ENCODE data around the gene MYO1B.

Gene MYO1B

DNA sequence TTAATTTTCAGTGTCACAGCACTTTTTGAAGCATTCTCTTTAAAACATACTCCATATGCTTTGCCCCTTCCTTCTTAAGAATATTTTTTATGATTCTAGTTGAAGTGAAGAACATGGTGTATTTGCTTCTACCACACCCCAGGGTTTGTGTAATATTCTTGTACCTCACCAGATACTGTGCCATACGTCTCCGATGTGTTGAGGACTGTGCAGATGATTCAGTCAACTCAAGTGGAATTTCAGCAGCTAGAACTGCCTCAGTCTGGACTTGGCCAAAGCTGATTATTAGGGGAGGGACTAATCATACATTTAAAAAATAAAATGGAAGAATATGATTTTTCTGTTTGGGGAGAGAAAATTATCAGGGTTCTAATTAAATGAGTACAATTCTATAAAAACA lies 115.7 kb downstream of the MYO1B start:
- Histone ChIP-seq H3K36me3 (ENCODE audit: insufficient read depth, low read length) (peaks cover 42% of the 10 kb centered on the region; the same call in 1 of the 2 replicates), H3K9me3 (ENCODE audit: insufficient read depth, low read depth, low read length) (no peaks in the 10 kb centered on the region), H3K9me2 (replicated peaks; ENCODE audit: low read depth, low read length) (no peaks in the 10 kb centered on the region), H3K9ac (ENCODE audit: low read depth, low read length, poor library complexity, severe bottlenecking) (no peak overlapping the region), H4K20me1 (ENCODE audit: insufficient read depth, low read length, poor library complexity, severe bottlenecking) (no peaks in the 10 kb centered on the region), H3K79me2 (ENCODE audit: insufficient read depth, low read length) (no peaks in the 10 kb centered on the region), H3F3A (ENCODE audit: low read depth) (no peaks in the 10 kb centered on the region), H3K4me1 (ENCODE audit: insufficient read depth, low read length, poor library complexity, severe bottlenecking) (peaks cover under 1% of the 10 kb centered on the region), H3K4me3 (ENCODE audit: low read length, poor library complexity, severe bottlenecking) (no peak overlapping the region), H3K27me3 (ENCODE audit: insufficient read depth, low read length, poor library complexity, severe bottlenecking) (no peaks in the 10 kb centered on the region), H2AFZ (ENCODE audit: low read length) (no peak overlapping the region), H3K4me2 (ENCODE audit: low read depth, low read length, poor library complexity, severe bottlenecking) (no peak overlapping the region)
- no peak for TF ChIP-seq CTCF (conservative IDR thresholded peaks at IDR 0.05; ENCODE audit: low read length)
- TF ChIP-seq EZH2phosphoT487 (IDR thresholded peaks at IDR 0.05; ENCODE audit: borderline replicate concordance): no peak

GRCh38 chr2:191362841-191363240 lies 117.6 kb downstream of the MYO1B start:
- H3K4me1 ChIP-seq (ENCODE audit: insufficient read depth, low read length, poor library complexity, severe bottlenecking): no peaks in the 10 kb centered on the region
- no peak overlapping the region for H3K4me3 ChIP-seq (ENCODE audit: low read length, poor library complexity, severe bottlenecking)
- TF ChIP-seq CTCF (conservative IDR thresholded peaks at IDR 0.05; ENCODE audit: low read length) (no peak), EZH2phosphoT487 (IDR thresholded peaks at IDR 0.05; ENCODE audit: borderline replicate concordance) (no peak)
- no peaks in the 10 kb centered on the region for H3K9me2 ChIP-seq (replicated peaks; ENCODE audit: low read depth, low read length)
- H4K20me1 ChIP-seq (ENCODE audit: insufficient read depth, low read length, poor library complexity, severe bottlenecking): no peaks in the 10 kb centered on the region
- H3K9ac ChIP-seq (ENCODE audit: low read depth, low read length, poor library complexity, severe bottlenecking): no peak overlapping the region
- H3K79me2 ChIP-seq (ENCODE audit: insufficient read depth, low read length): no peaks in the 10 kb centered on the region
- peaks cover 58% of the 10 kb centered on the region; the same call in 1 of the 2 replicates for H3K36me3 ChIP-seq (ENCODE audit: insufficient read depth, low read length)
- no peak overlapping the region for H3K4me2 ChIP-seq (ENCODE audit: low read depth, low read length, poor library complexity, severe bottlenecking)
- no peak overlapping the region for H2AFZ ChIP-seq (ENCODE audit: low read length)
- H3K27me3 ChIP-seq (ENCODE audit: insufficient read depth, low read length, poor library complexity, severe bottlenecking): no peaks in the 10 kb centered on the region
- no peaks in the 10 kb centered on the region for H3F3A ChIP-seq (ENCODE audit: low read depth)
- no peaks in the 10 kb centered on the region for H3K9me3 ChIP-seq (ENCODE audit: insufficient read depth, low read depth, low read length)

GRCh38 chr2:191363267-191363666 lies 118.1 kb downstream of the MYO1B start:
- Histone ChIP-seq H3K4me3 (ENCODE audit: low read length, poor library complexity, severe bottlenecking) (no peak overlapping the region), H3K36me3 (ENCODE audit: insufficient read depth, low read length) (peaks cover 59% of the 10 kb centered on the region; the same call in 1 of the 2 replicates)
- TF ChIP-seq EZH2phosphoT487 (IDR thresholded peaks at IDR 0.05; ENCODE audit: borderline replicate concordance) (no peak), CTCF (conservative IDR thresholded peaks at IDR 0.05; ENCODE audit: low read length) (no peak)

More at GRCh38 chr2:191363267-191363666, 118.1 kb downstream of the MYO1B start:
- Histone ChIP-seq H3K4me1 (ENCODE audit: insufficient read depth, low read length, poor library complexity, severe bottlenecking) (no peaks in the 10 kb centered on the region), H2AFZ (ENCODE audit: low read length) (no peak overlapping the region), H3K9ac (ENCODE audit: low read depth, low read length, poor library complexity, severe bottlenecking) (no peak overlapping the region), H3K9me3 (ENCODE audit: insufficient read depth, low read depth, low read length) (no peaks in the 10 kb centered on the region), H4K20me1 (ENCODE audit: insufficient read depth, low read length, poor library complexity, severe bottlenecking) (no peaks in the 10 kb centered on the region), H3K79me2 (ENCODE audit: insufficient read depth, low read length) (no peaks in the 10 kb centered on the region), H3F3A (ENCODE audit: low read depth) (no peaks in the 10 kb centered on the region), H3K9me2 (replicated peaks; ENCODE audit: low read depth, low read length) (no peaks in the 10 kb centered on the region), H3K27me3 (ENCODE audit: insufficient read depth, low read length, poor library complexity, severe bottlenecking) (no peaks in the 10 kb centered on the region), H3K4me2 (ENCODE audit: low read depth, low read length, poor library complexity, severe bottlenecking) (no peak overlapping the region)

All from Loucy (cell line).